Stomach (tissue), 9 donors: ENCODE measurements around the gene APCDD1L. TPM values are rescaled to one million over a fixed set of nuclear protein-coding genes. Genes with fewer than 3 reads are reported as not detected.

Experiments
- DNase-seq, 2 donors: peaks; one replicate each; pipeline versions ENCODE4 v3.0.0 to v3.0.0-alpha.2; 2013 to 2019
- H3K27ac ChIP-seq, 5 donors: fragments of 200-600 bp in 4 of 5; sonication (generic) in 4 of 5; one replicate each; pipeline ENCODE4 v1.5.1; 2013 to 2019; ENCODE audit warnings: mild to moderate bottlenecking in 1 of 5, moderate library complexity in 1 of 5
- H3K27me3 ChIP-seq, 3 donors: fragments of 200-600 bp; sonication (generic); one replicate each; pipeline ENCODE4 v1.5.1; 2017 to 2019; ENCODE audit warnings: mixed run types in 1 of 3
- H3K36me3 ChIP-seq, 4 donors: fragments of 200-600 bp; sonication (generic); 1 replicate in 3 of 4; 2 replicates in 1 of 4; pipeline ENCODE4 v1.5.1; 2016 to 2019
- H3K4me1 ChIP-seq, 4 donors: fragments of 200-600 bp; sonication (generic); one replicate each; pipeline ENCODE4 v1.5.1; 2016 to 2019
- H3K4me3 ChIP-seq, 4 donors: fragments of 200-600 bp; sonication (generic) in 3 of 4; one replicate each; pipeline ENCODE4 v1.5.1; 2016 to 2019; ENCODE audit warnings: mild to moderate bottlenecking in 1 of 4
- H3K9me3 ChIP-seq, 4 donors: fragments of 200-600 bp; sonication (generic); one replicate each; pipeline ENCODE4 v1.5.1; 2016 to 2019
- EP300 ChIP-seq: sonication (generic); formaldehyde crosslinking; IDR thresholded peaks from one replicate; pipeline ENCODE4 v1.6.1; 2017; ENCODE audit warnings: antibody characterized with exemption
- POLR2A ChIP-seq, 4 donors: fragments of 450-650 bp; IDR thresholded peaks; one replicate each; pipeline ENCODE4 v1.6.1; 2016; ENCODE audit warnings: antibody characterized with exemption in 4 of 4, control low read depth in 2 of 4, mild to moderate bottlenecking in 1 of 4, moderate library complexity in 1 of 4
- POLR2AphosphoS5 ChIP-seq, 3 donors: sonication (generic); formaldehyde crosslinking; IDR thresholded peaks; one replicate each; pipeline ENCODE4 v1.6.1; 2016; ENCODE audit warnings: antibody characterized with exemption in 3 of 3
- WGBS, 5 donors: extraction: QIAGEN DNeasy Blood & Tissue Kit in 3 of 5; methylation state at CpG; one replicate each; pipeline versions ENCODE4 v1.1.5 to v1.1.7; 2013 to 2018; 5-methylcytosine and 5-hydroxymethylcytosine counted together
- intact Hi-C: fragments of 100-400 bp; cut with DNase I; formaldehyde crosslinking; loops from one replicate; pipeline ENCODE4 v1.15.1; 2023; ENCODE audit warnings: low total_unique reads
- polyA plus RNA-seq, 3 donors: library from polyadenylated mRNA; stranded (reverse); fragments of 200-250 nt; gene quantifications; one replicate each; pipeline ENCODE4 v1.2.3, GENCODE V29; 2013
- total RNA-seq, 5 donors: library from RNA; depleted of rRNA; stranded (reverse); fragments of >200 nt; gene quantifications; one replicate each; pipeline versions ENCODE4 v1.1.0 to v1.2.3, GENCODE V29; 2014 to 2016
- TF ChIP-seq, protein P1 (sequence below), 7 experiments: fragments of 450-650 bp in 4 of 7; fragments of 200-600 bp in 3 of 7; sonication (generic) in 3 of 7; IDR thresholded peaks; one replicate each; pipeline ENCODE4 v1.5.1; 2016 to 2019; ENCODE audit warnings: antibody characterized with exemption in 7 of 7, control low read depth in 2 of 7, mild to moderate bottlenecking in 1 of 7
- donor health status: healthy with polysubstance abuse.
- donor health status: Bipolar disorder and iron deficiency.
- donor health status: healthy.

The APCDD1L gene
- total and polyA plus RNA-seq, 8 donors = 0.12 to 2.0 (median 0.85) TPM; not detected in 4

DNA sequence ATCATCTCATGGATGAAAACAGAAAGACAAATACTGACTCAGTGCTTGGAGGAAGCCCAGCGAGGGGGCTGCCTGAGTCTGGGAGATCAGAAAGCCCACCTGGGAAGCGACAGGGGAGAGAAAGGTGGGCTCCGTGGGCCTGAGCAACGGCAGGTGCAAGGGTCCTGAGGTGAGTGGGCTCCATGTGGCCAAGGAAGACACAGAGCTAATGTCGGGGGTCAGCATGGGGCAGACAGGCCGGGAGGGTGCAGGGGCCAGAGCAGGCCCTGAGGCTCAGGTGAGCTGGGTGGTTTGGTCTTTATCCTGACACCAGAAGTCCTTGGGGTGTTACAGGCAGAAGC, 18.8 kb downstream of the APCDD1L start:
- TF ChIP-seq POLR2A (IDR thresholded peaks at IDR 0.05) (no peak), POLR2AphosphoS5 (IDR thresholded peaks at IDR 0.05) (no peak), EP300 (no peak)
- TF ChIP-seq, protein P1, sequence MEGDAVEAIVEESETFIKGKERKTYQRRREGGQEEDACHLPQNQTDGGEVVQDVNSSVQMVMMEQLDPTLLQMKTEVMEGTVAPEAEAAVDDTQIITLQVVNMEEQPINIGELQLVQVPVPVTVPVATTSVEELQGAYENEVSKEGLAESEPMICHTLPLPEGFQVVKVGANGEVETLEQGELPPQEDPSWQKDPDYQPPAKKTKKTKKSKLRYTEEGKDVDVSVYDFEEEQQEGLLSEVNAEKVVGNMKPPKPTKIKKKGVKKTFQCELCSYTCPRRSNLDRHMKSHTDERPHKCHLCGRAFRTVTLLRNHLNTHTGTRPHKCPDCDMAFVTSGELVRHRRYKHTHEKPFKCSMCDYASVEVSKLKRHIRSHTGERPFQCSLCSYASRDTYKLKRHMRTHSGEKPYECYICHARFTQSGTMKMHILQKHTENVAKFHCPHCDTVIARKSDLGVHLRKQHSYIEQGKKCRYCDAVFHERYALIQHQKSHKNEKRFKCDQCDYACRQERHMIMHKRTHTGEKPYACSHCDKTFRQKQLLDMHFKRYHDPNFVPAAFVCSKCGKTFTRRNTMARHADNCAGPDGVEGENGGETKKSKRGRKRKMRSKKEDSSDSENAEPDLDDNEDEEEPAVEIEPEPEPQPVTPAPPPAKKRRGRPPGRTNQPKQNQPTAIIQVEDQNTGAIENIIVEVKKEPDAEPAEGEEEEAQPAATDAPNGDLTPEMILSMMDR (IDR thresholded peaks at IDR 0.05) = no peak
- Histone ChIP-seq H3K4me1 (no peaks in the 10 kb centered on the region), H3K27me3 (no peaks in the 10 kb centered on the region), H3K36me3 (no peaks in the 10 kb centered on the region), H3K9me3 (peaks cover 0 to 3% (median 1%) of the 10 kb centered on the region in 4 donors), H3K4me3 (no peak overlapping the region), H3K27ac (no peak overlapping the region)
- DNase-seq = no peak
- 90 to 95% (median 92%) methylated on average over 6 of the region's 6 CpGs for WGBS, 5 donors
- intact Hi-C loops = no loop called here

DNA sequence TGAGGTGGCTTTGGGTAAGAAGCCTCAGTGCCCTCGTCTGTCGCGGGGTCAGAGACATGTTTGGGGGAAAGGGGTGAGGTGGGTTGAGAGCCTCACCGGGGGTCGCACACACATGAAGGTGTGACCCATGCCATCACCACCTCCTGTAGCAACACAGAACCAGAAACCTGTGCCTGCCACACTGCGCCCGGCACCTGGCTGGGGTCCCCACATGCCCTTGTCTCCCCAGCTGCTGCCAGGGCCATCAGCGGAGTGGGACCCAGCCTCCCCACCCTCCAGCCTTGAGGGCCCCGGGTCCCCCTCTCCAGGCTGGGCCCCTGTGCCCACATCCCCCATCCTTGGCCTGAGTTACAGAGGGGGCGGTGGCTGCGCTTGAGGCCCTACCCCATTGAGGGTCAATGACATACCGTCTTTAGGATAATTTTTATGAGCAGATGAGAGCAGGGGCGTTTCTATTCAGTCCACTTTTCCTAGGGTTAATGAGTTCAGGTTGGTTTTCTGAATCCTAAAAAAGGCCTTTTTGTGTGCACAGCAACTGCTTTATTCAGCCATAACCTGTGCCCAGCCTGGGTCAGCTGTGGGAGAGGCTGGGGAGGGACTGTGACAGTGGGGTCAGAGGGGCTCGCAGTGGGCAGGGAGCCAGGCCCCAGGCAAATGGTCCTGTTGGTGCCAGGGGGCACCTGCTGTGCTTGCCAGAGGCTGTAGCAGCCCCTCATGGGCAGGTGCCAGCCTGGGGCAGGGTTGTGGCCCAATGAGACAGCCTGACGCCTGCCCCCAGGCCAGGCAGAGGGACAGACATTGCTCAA, 19.4 kb downstream of the APCDD1L start:
- Histone ChIP-seq H3K9me3 (no peaks in the 10 kb centered on the region), H3K36me3 (no peaks in the 10 kb centered on the region), H3K4me1 (no peaks in the 10 kb centered on the region), H3K4me3 (no peak overlapping the region), H3K27me3 (no peaks in the 10 kb centered on the region), H3K27ac (no peak overlapping the region)
- WGBS, 5 donors = 89 to 95% (median 94%) methylated on average over 9 to 15 of the region's 15 CpGs
- DNase-seq = no peak
- TF ChIP-seq POLR2AphosphoS5 (IDR thresholded peaks at IDR 0.05) (no peak), POLR2A (IDR thresholded peaks at IDR 0.05) (no peak), EP300 (no peak)
- TF ChIP-seq, protein P1 (IDR thresholded peaks at IDR 0.05) = no peak
- intact Hi-C loops = no loop called here

- H3K27ac ChIP-seq = no peak overlapping the region
- 84 to 92% (median 87%) methylated on average over 12 to 13 of the region's 13 CpGs for WGBS, 5 donors
- no peak for DNase-seq
- TF ChIP-seq POLR2A (IDR thresholded peaks at IDR 0.05) = no peak
- no peak for TF ChIP-seq POLR2AphosphoS5 (IDR thresholded peaks at IDR 0.05)
- no peak for TF ChIP-seq EP300
- TF ChIP-seq, protein P1 (IDR thresholded peaks at IDR 0.05) = no peak
- no peaks in the 10 kb centered on the region for H3K36me3 ChIP-seq
- H3K4me1 ChIP-seq = no peaks in the 10 kb centered on the region
- H3K27me3 ChIP-seq = no peaks in the 10 kb centered on the region
- intact Hi-C loops = no loop called here
- H3K9me3 ChIP-seq = no peaks in the 10 kb centered on the region
- H3K4me3 ChIP-seq = no peak overlapping the region
These were observed 20.1 kb downstream of the APCDD1L start for GRCh38 chr20:58494923-58495622.

- intact Hi-C loops = no loop called here
- WGBS, 5 donors = 73 to 81% (median 79%) methylated on average over 4 of the region's 4 CpGs
- Histone ChIP-seq H3K9me3 (peaks cover 0 to 8% (median 0%) of the 10 kb centered on the region in 4 donors), H3K4me3 (no peak overlapping the region), H3K4me1 (no peaks in the 10 kb centered on the region), H3K27me3 (no peaks in the 10 kb centered on the region), H3K36me3 (no peaks in the 10 kb centered on the region), H3K27ac (no peak overlapping the region)
- no peak for DNase-seq
- TF ChIP-seq POLR2A (IDR thresholded peaks at IDR 0.05) = no peak
- TF ChIP-seq, protein P1 (IDR thresholded peaks at IDR 0.05) = no peak
- TF ChIP-seq EP300 = no peak
- TF ChIP-seq POLR2AphosphoS5 (IDR thresholded peaks at IDR 0.05) = no peak
These were observed 22.2 kb downstream of the APCDD1L start for GRCh38 chr20:58492795-58493524.
